GM13977 (cell line): ENCODE measurements around the gene KCND3.

Experiments used
- DNase-seq: peaks from one replicate; pipeline ENCODE4 v3.0.0; 2012; ENCODE audit warnings: low spot score
- CTCF ChIP-seq: IDR thresholded peaks from 2 replicates; pipeline ENCODE4 v1.5.1; 2012; ENCODE audit warnings: mild to moderate bottlenecking, control low read depth; ENCODE audit not compliant: insufficient read depth; ENCODE audit errors: extremely low read depth, missing control alignments
- in situ Hi-C: fragments of 300-500 bp; cut with MboI; formaldehyde crosslinking; loops from one replicate; pipeline ENCODE4 v1.12.0; 2022; ENCODE audit warnings: low sequenced_read_pairs, low pct_unique_long_range_greater_than_20kb, mixed read lengths, inconsistent platforms; ENCODE audit not compliant: unreplicated experiment

Gene KCND3

GRCh38 chr1:111884772-111885443 lies 104.6 kb downstream of the KCND3 start:
- no peak for DNase-seq
- in situ Hi-C loops, result no loop called here
- no peak for TF ChIP-seq CTCF

- no peak for TF ChIP-seq CTCF
- no peak for DNase-seq
- in situ Hi-C loops, result no loop called here
Observed at GRCh38 chr1:111882986-111883560, 106.4 kb downstream of the KCND3 start.

- no peak for DNase-seq
- in situ Hi-C loops, result no loop called here
- no peak for TF ChIP-seq CTCF
Observed at GRCh38 chr1:111882559-111882958, 106.9 kb downstream of the KCND3 start.

- in situ Hi-C loops, result no loop called here
- no peak for TF ChIP-seq CTCF
- DNase-seq, result no peak
Observed at GRCh38 chr1:111880881-111881837, 108.3 kb downstream of the KCND3 start.

GRCh38 chr1:111879081-111879480 lies 110.4 kb downstream of the KCND3 start:
- in situ Hi-C loops, result no loop called here
- DNase-seq, result no peak
- no peak for TF ChIP-seq CTCF

GRCh38 chr1:111878649-111879048 lies 110.8 kb downstream of the KCND3 start:
- in situ Hi-C loops, result no loop called here
- DNase-seq, result no peak
- TF ChIP-seq CTCF, result no peak
